Measurements from ENCODE around the gene ANKFN1.

The ANKFN1 gene

DNA sequence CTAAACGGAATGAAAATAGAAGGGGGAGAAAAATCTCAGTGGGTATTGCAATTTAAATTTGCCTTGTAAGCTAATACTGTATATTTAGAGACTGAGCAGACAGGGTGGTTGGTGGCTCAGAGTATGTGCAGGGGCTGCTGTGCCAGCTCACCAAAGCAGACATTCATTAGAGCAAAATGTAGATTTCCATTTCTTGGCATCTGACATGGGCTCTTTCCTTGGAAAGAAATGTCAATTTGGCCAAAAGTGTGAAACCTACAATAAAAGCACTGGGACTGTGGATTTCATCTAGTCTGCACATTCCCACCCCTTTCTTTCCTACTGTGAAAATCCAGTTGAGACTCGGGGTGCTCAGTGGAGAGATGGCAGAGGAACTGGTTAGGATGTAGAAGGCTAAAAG is 295.1 kb downstream of the ANKFN1 start:
- Histone ChIP-seq H4K20me1 (ENCODE audit: control insufficient read depth, insufficient read depth, low read depth, low read length) (no peaks in the 10 kb centered on the region), H3K36me3 (ENCODE audit: control insufficient read depth, low read length) (no peaks in the 10 kb centered on the region), H3K4me1 (ENCODE audit: control insufficient read depth, low read length) (no peaks in the 10 kb centered on the region), H3K4me2 (ENCODE audit: low read length) (no peak overlapping the region), H3K27ac (ENCODE audit: low read depth, low read length) (no peak overlapping the region), H3K9me3 (ENCODE audit: control insufficient read depth, insufficient read depth, low read length) (no peaks in the 10 kb centered on the region), H3K4me3 (ENCODE audit: low read length) (no peak overlapping the region), H3K9me2 (replicated peaks; ENCODE audit: control insufficient read depth, low read length) (no peaks in the 10 kb centered on the region), H3K27me3 (ENCODE audit: control insufficient read depth, low read length) (no peaks in the 10 kb centered on the region), H3K79me2 (ENCODE audit: control insufficient read depth, low read length) (no peaks in the 10 kb centered on the region), H3F3A (ENCODE audit: control insufficient read depth, insufficient read depth) (no peaks in the 10 kb centered on the region)
- TF ChIP-seq EZH2phosphoT487 (IDR thresholded peaks at IDR 0.05; ENCODE audit: borderline replicate concordance, low read length), result no peak
- TF ChIP-seq, protein P1, sequence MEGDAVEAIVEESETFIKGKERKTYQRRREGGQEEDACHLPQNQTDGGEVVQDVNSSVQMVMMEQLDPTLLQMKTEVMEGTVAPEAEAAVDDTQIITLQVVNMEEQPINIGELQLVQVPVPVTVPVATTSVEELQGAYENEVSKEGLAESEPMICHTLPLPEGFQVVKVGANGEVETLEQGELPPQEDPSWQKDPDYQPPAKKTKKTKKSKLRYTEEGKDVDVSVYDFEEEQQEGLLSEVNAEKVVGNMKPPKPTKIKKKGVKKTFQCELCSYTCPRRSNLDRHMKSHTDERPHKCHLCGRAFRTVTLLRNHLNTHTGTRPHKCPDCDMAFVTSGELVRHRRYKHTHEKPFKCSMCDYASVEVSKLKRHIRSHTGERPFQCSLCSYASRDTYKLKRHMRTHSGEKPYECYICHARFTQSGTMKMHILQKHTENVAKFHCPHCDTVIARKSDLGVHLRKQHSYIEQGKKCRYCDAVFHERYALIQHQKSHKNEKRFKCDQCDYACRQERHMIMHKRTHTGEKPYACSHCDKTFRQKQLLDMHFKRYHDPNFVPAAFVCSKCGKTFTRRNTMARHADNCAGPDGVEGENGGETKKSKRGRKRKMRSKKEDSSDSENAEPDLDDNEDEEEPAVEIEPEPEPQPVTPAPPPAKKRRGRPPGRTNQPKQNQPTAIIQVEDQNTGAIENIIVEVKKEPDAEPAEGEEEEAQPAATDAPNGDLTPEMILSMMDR (IDR thresholded peaks at IDR 0.05; ENCODE audit: low read depth, low read length, poor library complexity, severe bottlenecking), result no peak

DNA sequence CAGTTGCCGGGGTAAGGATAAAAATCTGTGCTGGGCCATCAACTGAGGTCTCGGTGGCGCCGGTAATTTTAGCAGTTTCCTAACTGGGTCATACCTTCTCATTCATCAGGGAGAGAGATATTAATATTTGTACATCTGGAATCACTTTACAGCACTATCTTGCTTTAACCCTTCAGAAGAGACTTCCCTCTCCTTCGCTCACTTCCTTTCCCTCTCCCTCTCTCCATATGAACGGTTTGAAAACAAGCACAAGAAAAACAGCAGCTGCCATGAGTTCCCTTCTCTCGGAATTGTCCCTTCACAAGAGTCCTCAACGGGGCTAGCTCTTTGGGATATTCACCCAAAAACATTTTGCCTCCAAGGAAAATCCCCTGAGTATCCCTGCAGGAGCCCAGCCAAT is 295.9 kb downstream of the ANKFN1 start:
- H3K79me2 ChIP-seq (ENCODE audit: control insufficient read depth, low read length), result no peaks in the 10 kb centered on the region
- H3K36me3 ChIP-seq (ENCODE audit: control insufficient read depth, low read length), result no peaks in the 10 kb centered on the region

DNA sequence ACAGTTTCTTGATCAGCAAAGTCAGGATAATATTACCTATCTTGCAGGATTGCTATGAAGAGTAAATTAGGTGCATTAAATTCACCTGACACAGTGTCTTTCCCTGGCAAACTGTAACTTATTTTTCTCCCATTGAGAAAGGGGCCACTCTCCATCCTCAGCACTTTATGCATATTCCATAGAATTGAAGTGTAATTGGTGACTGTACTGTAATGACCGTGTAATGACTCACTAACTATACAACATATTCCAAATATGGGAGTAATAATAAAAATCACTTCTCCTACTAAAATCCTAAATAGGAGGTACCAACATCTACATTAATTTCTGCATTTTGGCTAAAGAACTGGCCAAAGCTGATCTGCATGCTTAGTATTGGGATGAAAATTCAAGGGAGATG is 298.4 kb downstream of the ANKFN1 start:
- no peaks in the 10 kb centered on the region for H3F3A ChIP-seq (ENCODE audit: control insufficient read depth, insufficient read depth)

More for the DNA sequence above, 295.9 kb downstream of the ANKFN1 start:
- Histone ChIP-seq H4K20me1 (ENCODE audit: control insufficient read depth, insufficient read depth, low read depth, low read length) (no peaks in the 10 kb centered on the region), H3K4me2 (ENCODE audit: low read length) (no peak overlapping the region), H3K27ac (ENCODE audit: low read depth, low read length) (no peak overlapping the region), H3K9me3 (ENCODE audit: control insufficient read depth, insufficient read depth, low read length) (no peaks in the 10 kb centered on the region), H3K4me3 (ENCODE audit: low read length) (no peak overlapping the region), H3F3A (ENCODE audit: control insufficient read depth, insufficient read depth) (no peaks in the 10 kb centered on the region), H3K27me3 (ENCODE audit: control insufficient read depth, low read length) (no peaks in the 10 kb centered on the region), H3K4me1 (ENCODE audit: control insufficient read depth, low read length) (no peaks in the 10 kb centered on the region), H3K9me2 (replicated peaks; ENCODE audit: control insufficient read depth, low read length) (no peaks in the 10 kb centered on the region)
- TF ChIP-seq EZH2phosphoT487 (IDR thresholded peaks at IDR 0.05; ENCODE audit: borderline replicate concordance, low read length), result no peak
- TF ChIP-seq, protein P1 (IDR thresholded peaks at IDR 0.05; ENCODE audit: low read depth, low read length, poor library complexity, severe bottlenecking), result no peak

More for the DNA sequence above, 298.4 kb downstream of the ANKFN1 start:
- Histone ChIP-seq H3K36me3 (ENCODE audit: control insufficient read depth, low read length) (no peaks in the 10 kb centered on the region), H3K4me3 (ENCODE audit: low read length) (no peak overlapping the region), H3K27me3 (ENCODE audit: control insufficient read depth, low read length) (no peaks in the 10 kb centered on the region), H3K79me2 (ENCODE audit: control insufficient read depth, low read length) (no peaks in the 10 kb centered on the region), H4K20me1 (ENCODE audit: control insufficient read depth, insufficient read depth, low read depth, low read length) (no peaks in the 10 kb centered on the region), H3K4me1 (ENCODE audit: control insufficient read depth, low read length) (no peaks in the 10 kb centered on the region), H3K27ac (ENCODE audit: low read depth, low read length) (no peak overlapping the region), H3K9me2 (replicated peaks; ENCODE audit: control insufficient read depth, low read length) (no peaks in the 10 kb centered on the region), H3K4me2 (ENCODE audit: low read length) (no peak overlapping the region), H3K9me3 (ENCODE audit: control insufficient read depth, insufficient read depth, low read length) (no peaks in the 10 kb centered on the region)
- no peak for TF ChIP-seq EZH2phosphoT487 (IDR thresholded peaks at IDR 0.05; ENCODE audit: borderline replicate concordance, low read length)
- TF ChIP-seq, protein P1 (IDR thresholded peaks at IDR 0.05; ENCODE audit: low read depth, low read length, poor library complexity, severe bottlenecking), result no peak

Measured in DOHH2 (cell line).